Measurements from ENCODE around the gene KCNAB1.

The KCNAB1 gene

GRCh38 chr3:156489462-156489911 is 369.1 kb downstream of the KCNAB1 start:
- Histone ChIP-seq H3K9ac (ENCODE audit: low read length) (peak overlapping the region; percentile 5; the same call in 1 of the 2 replicates), H3F3A (ENCODE audit: insufficient read depth, low read length) (peaks cover 27% of the 10 kb centered on the region), H3K4me2 (ENCODE audit: low read depth, low read length) (peak overlapping the region; percentile 42), H3K9me2 (replicated peaks; ENCODE audit: insufficient read depth, low read length) (no peaks in the 10 kb centered on the region), H2AFZ (ENCODE audit: low read length) (peak overlapping the region; percentile 1; the same call in 1 of the 2 replicates), H3K27me3 (replicated peaks; ENCODE audit: insufficient read depth, low read length) (no peaks in the 10 kb centered on the region), H3K79me2 (ENCODE audit: low read length) (no peaks in the 10 kb centered on the region), H3K4me1 (ENCODE audit: low read length) (peaks cover 47% of the 10 kb centered on the region), H3K9me3 (replicated peaks; ENCODE audit: insufficient read depth, low read length) (no peaks in the 10 kb centered on the region), H4K20me1 (ENCODE audit: insufficient read depth, low read length) (no peaks in the 10 kb centered on the region), H3K27ac (ENCODE audit: low read length) (peak overlapping the region; percentile 31; the same call in 1 of the 2 replicates), H3K36me3 (replicated peaks; ENCODE audit: insufficient read depth, low read length) (no peaks in the 10 kb centered on the region), H3K4me3 (ENCODE audit: low read length) (peak overlapping the region; percentile 4; the same call in 1 of the 2 replicates)
- peak; percentile 32 for DNase-seq
- TF ChIP-seq EZH2 (optimal IDR thresholded peaks at IDR 0.05; ENCODE audit: low read depth, low read length) (no peak), EZH2phosphoT487 (IDR thresholded peaks at IDR 0.05; ENCODE audit: low read length) (no peak)
- TF ChIP-seq, protein P1, sequence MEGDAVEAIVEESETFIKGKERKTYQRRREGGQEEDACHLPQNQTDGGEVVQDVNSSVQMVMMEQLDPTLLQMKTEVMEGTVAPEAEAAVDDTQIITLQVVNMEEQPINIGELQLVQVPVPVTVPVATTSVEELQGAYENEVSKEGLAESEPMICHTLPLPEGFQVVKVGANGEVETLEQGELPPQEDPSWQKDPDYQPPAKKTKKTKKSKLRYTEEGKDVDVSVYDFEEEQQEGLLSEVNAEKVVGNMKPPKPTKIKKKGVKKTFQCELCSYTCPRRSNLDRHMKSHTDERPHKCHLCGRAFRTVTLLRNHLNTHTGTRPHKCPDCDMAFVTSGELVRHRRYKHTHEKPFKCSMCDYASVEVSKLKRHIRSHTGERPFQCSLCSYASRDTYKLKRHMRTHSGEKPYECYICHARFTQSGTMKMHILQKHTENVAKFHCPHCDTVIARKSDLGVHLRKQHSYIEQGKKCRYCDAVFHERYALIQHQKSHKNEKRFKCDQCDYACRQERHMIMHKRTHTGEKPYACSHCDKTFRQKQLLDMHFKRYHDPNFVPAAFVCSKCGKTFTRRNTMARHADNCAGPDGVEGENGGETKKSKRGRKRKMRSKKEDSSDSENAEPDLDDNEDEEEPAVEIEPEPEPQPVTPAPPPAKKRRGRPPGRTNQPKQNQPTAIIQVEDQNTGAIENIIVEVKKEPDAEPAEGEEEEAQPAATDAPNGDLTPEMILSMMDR (IDR thresholded peaks at IDR 0.05; ENCODE audit: low read length): no peak

GRCh38 chr3:156491192-156491591 is 370.8 kb downstream of the KCNAB1 start:
- Histone ChIP-seq H3K9ac (ENCODE audit: low read length) (no peak overlapping the region), H3K4me1 (ENCODE audit: low read length) (peaks cover 39% of the 10 kb centered on the region), H3K27me3 (replicated peaks; ENCODE audit: insufficient read depth, low read length) (no peaks in the 10 kb centered on the region), H3K4me2 (ENCODE audit: low read depth, low read length) (peak overlapping the region; percentile 42; the same call in 1 of the 2 replicates), H3K79me2 (ENCODE audit: low read length) (no peaks in the 10 kb centered on the region), H3K9me2 (replicated peaks; ENCODE audit: insufficient read depth, low read length) (no peaks in the 10 kb centered on the region), H3K36me3 (replicated peaks; ENCODE audit: insufficient read depth, low read length) (no peaks in the 10 kb centered on the region), H3K27ac (ENCODE audit: low read length) (no peak overlapping the region), H3F3A (ENCODE audit: insufficient read depth, low read length) (peaks cover 17% of the 10 kb centered on the region), H3K9me3 (replicated peaks; ENCODE audit: insufficient read depth, low read length) (no peaks in the 10 kb centered on the region), H3K4me3 (ENCODE audit: low read length) (no peak overlapping the region), H2AFZ (ENCODE audit: low read length) (no peak overlapping the region), H4K20me1 (ENCODE audit: insufficient read depth, low read length) (no peaks in the 10 kb centered on the region)
- TF ChIP-seq EZH2 (optimal IDR thresholded peaks at IDR 0.05; ENCODE audit: low read depth, low read length) (no peak), EZH2phosphoT487 (IDR thresholded peaks at IDR 0.05; ENCODE audit: low read length) (no peak)
- TF ChIP-seq, protein P1 (IDR thresholded peaks at IDR 0.05; ENCODE audit: low read length): no peak
- no peak for DNase-seq

- Histone ChIP-seq H3K79me2 (ENCODE audit: low read length) (no peaks in the 10 kb centered on the region), H3K27me3 (replicated peaks; ENCODE audit: insufficient read depth, low read length) (no peaks in the 10 kb centered on the region), H3K4me1 (ENCODE audit: low read length) (peaks cover 39% of the 10 kb centered on the region), H3K9ac (ENCODE audit: low read length) (no peak overlapping the region), H3K36me3 (replicated peaks; ENCODE audit: insufficient read depth, low read length) (no peaks in the 10 kb centered on the region), H3K27ac (ENCODE audit: low read length) (no peak overlapping the region), H2AFZ (ENCODE audit: low read length) (no peak overlapping the region), H3F3A (ENCODE audit: insufficient read depth, low read length) (peaks cover 17% of the 10 kb centered on the region), H4K20me1 (ENCODE audit: insufficient read depth, low read length) (no peaks in the 10 kb centered on the region), H3K4me2 (ENCODE audit: low read depth, low read length) (no peak overlapping the region), H3K9me2 (replicated peaks; ENCODE audit: insufficient read depth, low read length) (no peaks in the 10 kb centered on the region), H3K4me3 (ENCODE audit: low read length) (no peak overlapping the region), H3K9me3 (replicated peaks; ENCODE audit: insufficient read depth, low read length) (no peaks in the 10 kb centered on the region)
- DNase-seq: no peak
- TF ChIP-seq, protein P1 (IDR thresholded peaks at IDR 0.05; ENCODE audit: low read length): no peak
- TF ChIP-seq EZH2 (optimal IDR thresholded peaks at IDR 0.05; ENCODE audit: low read depth, low read length) (no peak), EZH2phosphoT487 (IDR thresholded peaks at IDR 0.05; ENCODE audit: low read length) (no peak)
Observed at GRCh38 chr3:156492801-156493261, 372.5 kb downstream of the KCNAB1 start.
